ENCODE measurements around the gene TFEB. TPM values are rescaled to one million over a fixed set of nuclear protein-coding genes. Genes with fewer than 3 reads are reported as not detected.

The TFEB gene
- total and polyA plus RNA-seq, 10 of the 15 experiments (the other 5 are each of a cell fraction or from before 2014, with no cell fraction given): 0.84 to 108 (median 60.8) TPM

DNA sequence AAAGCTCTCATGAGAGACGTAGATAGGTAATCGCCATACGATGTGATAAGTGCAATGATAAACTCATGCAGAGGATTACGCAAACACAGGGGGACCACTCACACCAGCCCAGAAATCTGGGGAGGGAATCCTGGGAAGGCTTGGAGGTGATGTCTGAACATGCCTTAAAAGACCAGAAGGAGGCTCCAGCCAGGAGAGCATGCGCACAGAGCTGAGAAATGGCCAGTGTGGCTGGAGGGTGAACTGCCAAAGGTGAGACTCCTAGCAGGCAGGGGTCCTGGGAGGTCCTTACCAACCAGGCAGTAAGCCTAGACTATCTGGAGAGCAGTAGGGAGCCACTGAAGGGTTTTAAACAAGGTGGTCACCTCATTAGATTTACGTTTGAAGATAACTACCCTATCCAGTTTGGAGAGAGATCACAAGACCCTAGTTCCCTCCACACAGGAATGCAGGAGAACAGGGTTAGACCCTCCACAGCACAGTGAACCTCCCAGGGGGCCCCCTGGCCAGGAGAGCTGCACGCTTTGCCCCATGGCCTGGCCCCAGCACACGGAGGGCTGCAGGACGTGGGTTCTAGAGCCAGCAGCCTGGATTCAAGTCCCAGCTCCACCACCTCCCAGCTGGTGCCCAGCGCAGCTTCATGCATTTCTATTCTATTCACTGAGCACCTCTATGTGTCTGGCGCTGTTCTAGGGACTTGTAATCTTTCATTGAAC is 84.0 kb downstream of the TFEB start (continued):
- TF ChIP-seq RCOR1 (conservative IDR thresholded peaks at IDR 0.05; ENCODE audit: low read depth, low read length): no peak

DNA sequence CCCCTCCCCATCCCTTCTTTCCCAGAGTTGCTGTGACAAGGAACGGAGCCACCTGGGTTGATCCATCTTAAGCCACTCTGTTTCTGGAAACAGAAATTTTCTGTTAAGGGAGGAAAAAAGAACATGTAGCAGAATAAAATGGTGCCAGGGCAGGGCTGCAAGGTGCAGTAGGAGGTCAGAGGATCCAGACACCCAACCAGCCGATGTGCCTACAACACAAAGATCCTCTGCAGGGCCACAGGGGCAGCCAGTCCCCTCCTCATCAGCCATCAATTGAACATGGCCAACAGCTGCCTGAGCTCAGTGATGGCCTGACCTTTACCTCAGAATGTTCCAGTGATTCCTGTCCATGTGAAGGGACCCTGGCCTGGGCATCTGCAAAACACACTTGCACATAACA is 85.3 kb downstream of the TFEB start:
- no peak overlapping the region for H2AFZ ChIP-seq (ENCODE audit: control insufficient read depth, low read depth, low read length)
- DNase-seq (ENCODE audit: low read depth, low spot score) (no peak), ATAC-seq (no peak), FAIRE-seq (no peak)
- 43% methylated on average over 1 of the region's 2 CpGs for WGBS (ENCODE audit: insufficient coverage, insufficient replicate concordance, low lambda C conversion rate, missing lambda C conversion rate)
- no peaks in the 10 kb centered on the region for H3K4me1 ChIP-seq (ENCODE audit: control insufficient read depth, insufficient read depth, low read length)
- no TSS peak for BruUV-seq (replicated peaks)
- H3K27me3 ChIP-seq (replicated peaks in 1 of 2; ENCODE audit: control insufficient read depth in 2 of 2, insufficient read depth in 2 of 2, low read length in 1 of 2): no peaks in the 10 kb centered on the region; a peak in 3 of 4 replicates
- TF ChIP-seq CBX5 (IDR thresholded peaks at IDR 0.05; ENCODE audit: low read depth): no peak
- TF ChIP-seq IKZF2 (IDR thresholded peaks at IDR 0.05): no peak
- TF ChIP-seq TAF1 (IDR thresholded peaks at IDR 0.05; ENCODE audit: borderline replicate concordance, low read depth, low read length): no peak
- no peak for TF ChIP-seq BMI1 (IDR thresholded peaks at IDR 0.05; ENCODE audit: borderline replicate concordance)
- TF ChIP-seq, protein P1, sequence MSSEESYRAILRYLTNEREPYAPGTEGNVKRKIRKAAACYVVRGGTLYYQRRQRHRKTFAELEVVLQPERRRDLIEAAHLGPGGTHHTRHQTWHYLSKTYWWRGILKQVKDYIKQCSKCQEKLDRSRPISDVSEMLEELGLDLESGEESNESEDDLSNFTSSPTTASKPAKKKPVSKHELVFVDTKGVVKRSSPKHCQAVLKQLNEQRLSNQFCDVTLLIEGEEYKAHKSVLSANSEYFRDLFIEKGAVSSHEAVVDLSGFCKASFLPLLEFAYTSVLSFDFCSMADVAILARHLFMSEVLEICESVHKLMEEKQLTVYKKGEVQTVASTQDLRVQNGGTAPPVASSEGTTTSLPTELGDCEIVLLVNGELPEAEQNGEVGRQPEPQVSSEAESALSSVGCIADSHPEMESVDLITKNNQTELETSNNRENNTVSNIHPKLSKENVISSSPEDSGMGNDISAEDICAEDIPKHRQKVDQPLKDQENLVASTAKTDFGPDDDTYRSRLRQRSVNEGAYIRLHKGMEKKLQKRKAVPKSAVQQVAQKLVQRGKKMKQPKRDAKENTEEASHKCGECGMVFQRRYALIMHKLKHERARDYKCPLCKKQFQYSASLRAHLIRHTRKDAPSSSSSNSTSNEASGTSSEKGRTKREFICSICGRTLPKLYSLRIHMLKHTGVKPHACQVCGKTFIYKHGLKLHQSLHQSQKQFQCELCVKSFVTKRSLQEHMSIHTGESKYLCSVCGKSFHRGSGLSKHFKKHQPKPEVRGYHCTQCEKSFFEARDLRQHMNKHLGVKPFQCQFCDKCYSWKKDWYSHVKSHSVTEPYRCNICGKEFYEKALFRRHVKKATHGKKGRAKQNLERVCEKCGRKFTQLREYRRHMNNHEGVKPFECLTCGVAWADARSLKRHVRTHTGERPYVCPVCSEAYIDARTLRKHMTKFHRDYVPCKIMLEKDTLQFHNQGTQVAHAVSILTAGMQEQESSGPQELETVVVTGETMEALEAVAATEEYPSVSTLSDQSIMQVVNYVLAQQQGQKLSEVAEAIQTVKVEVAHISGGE (CRISPR knock-in tag; IDR thresholded peaks at IDR 0.05): no peak
- TF ChIP-seq RB1 (IDR thresholded peaks at IDR 0.05; ENCODE audit: borderline replicate concordance): no peak
- TF ChIP-seq RAD21 (IDR thresholded peaks at IDR 0.05; ENCODE audit: insufficient read depth, low read depth, low read length): no peak
- TF ChIP-seq CBX3 (IDR thresholded peaks at IDR 0.05; ENCODE audit: borderline replicate concordance, low read depth): no peak
- ChIA-PET RAD21 (ENCODE audit: unreplicated experiment) (no interaction called here), CTCF (no interaction called here), SMC1A (ENCODE audit: uncharacterized antibody, unreplicated experiment) (no interaction called here), POLR2A (interaction anchor here (0.7 kb wide), 1 partner anchor 123 kb away, joined by 3 read pairs; no protein-coding TSS in a partner anchor)
- H3K4me2 ChIP-seq (ENCODE audit: control insufficient read depth, insufficient read depth): no peak overlapping the region
- no peaks in the 10 kb centered on the region for H3K36me3 ChIP-seq (ENCODE audit: control insufficient read depth in 2 of 2, insufficient read depth in 2 of 2, low read length in 1 of 2)
- intact Hi-C loops (cut with micrococcal nuclease; ENCODE audit: unreplicated experiment) (no loop called here), in situ Hi-C loops (cut with MboI) (no loop called here)
- no peaks in the 10 kb centered on the region for H3K79me2 ChIP-seq (ENCODE audit: control insufficient read depth, insufficient read depth, low read length)
- no peaks in the 10 kb centered on the region for H4K20me1 ChIP-seq (ENCODE audit: control insufficient read depth, insufficient read depth)
- H3K4me3 ChIP-seq: no peak overlapping the region
- H3K9ac ChIP-seq (ENCODE audit: control insufficient read depth, insufficient read depth, low read length): no peak overlapping the region
- H3K27ac ChIP-seq (ENCODE audit: control insufficient read depth, insufficient read depth): no peak overlapping the region
- no peaks in the 10 kb centered on the region for H3K9me3 ChIP-seq (replicated peaks; ENCODE audit: control insufficient read depth, insufficient read depth, low read length)

Measured in GM12878 (cell line).